Stimulated activated CD8-positive, alpha-beta memory T cell treated with anti-CD3 and anti-CD28 coated beads, Interleukin-7, amount 100 ng/mL, for 1 hour (primary cell): Measurements from ENCODE around the gene TXLNB.
A peak's percentile ranks its signal among the peaks of the same experiment; 100 is the strongest.
"Not testable (repeated sequence)": the region's sequence is repeated elsewhere in the genome, so short reads cannot be mapped to it uniquely, and the experiment has no call there.

Source experiments
- DNase-seq, 2 donors: peaks; one replicate each; pipeline ENCODE4 v3.0.0-alpha.2; 2020; ENCODE audit warnings: low read depth in 2 of 2

The TXLNB gene

GRCh38 chr6:139236105-139236504 is 55.7 kb downstream of the TXLNB start:
- no peak for DNase-seq

GRCh38 chr6:139235661-139236060 is 56.1 kb downstream of the TXLNB start:
- no peak for DNase-seq

- DNase-seq, result not testable (repeated sequence)
These were observed 57.6 kb downstream of the TXLNB start for GRCh38 chr6:139234193-139234592.

GRCh38 chr6:139231206-139231605 is 60.6 kb downstream of the TXLNB start:
- DNase-seq, result no peak

- no peak for DNase-seq
These were observed 61.4 kb downstream of the TXLNB start for GRCh38 chr6:139230391-139230840.

GRCh38 chr6:139228387-139228786 is 63.4 kb downstream of the TXLNB start:
- DNase-seq, result not testable (repeated sequence)

- DNase-seq, result no peak
These were observed 72.1 kb downstream of the TXLNB start for GRCh38 chr6:139219746-139220145.

GRCh38 chr6:139219271-139219729 is 72.5 kb downstream of the TXLNB start:
- peak; percentile 40 to 49 for DNase-seq

GRCh38 chr6:139212460-139212859 is 79.3 kb downstream of the TXLNB start:
- not testable (repeated sequence) for DNase-seq

- not testable (repeated sequence) for DNase-seq
These were observed 81.0 kb downstream of the TXLNB start for GRCh38 chr6:139210766-139211165.

- DNase-seq, result no peak
These were observed 86.0 kb downstream of the TXLNB start for GRCh38 chr6:139205843-139206242.

GRCh38 chr6:139204978-139205377 is 86.8 kb downstream of the TXLNB start:
- no peak for DNase-seq

- DNase-seq, result no peak
These were observed 90.4 kb downstream of the TXLNB start for GRCh38 chr6:139201378-139201777.

GRCh38 chr6:139198529-139199288 is 93.1 kb downstream of the TXLNB start:
- DNase-seq, result no peak

- no peak for DNase-seq
These were observed 97.1 kb downstream of the TXLNB start for GRCh38 chr6:139194740-139195139.
